SK-N-SH (cell line): ENCODE measurements around the gene MRPS6.

Source experiments
- CHD2 ChIP-seq: fragments of 150-350 bp; IDR thresholded peaks from 2 replicates; pipeline ENCODE4 v1.6.1; 2018; ENCODE audit warnings: low read length; ENCODE audit not compliant: partially characterized antibody
- MAX ChIP-seq: IDR thresholded peaks from 2 replicates; pipeline ENCODE4 v1.4.0; 2012; ENCODE audit warnings: low read depth
- NFIC ChIP-seq: IDR thresholded peaks from 2 replicates; pipeline ENCODE4 v1.4.0; 2012; ENCODE audit warnings: borderline replicate concordance

GRCh38 chr21:34092262-34092921 lies 19.0 kb downstream of the MRPS6 start:
- TF ChIP-seq CHD2 (no peak), MAX (no peak), NFIC (no peak)
